GM18498 (cell line): ENCODE measurements around the gene ADAD2.
A peak's percentile ranks its signal among the peaks of the same experiment; 100 is the strongest.

ENCODE experiments used
- ATAC-seq: cut with Tn5 transposase; IDR thresholded peaks from one replicate; pipeline ENCODE4 v1.9.1; 2021; ENCODE audit warnings: mild to moderate bottlenecking, moderate library complexity; ENCODE audit not compliant: unreplicated experiment

The ADAD2 gene

GRCh38 chr16:84176192-84177053 lies 14.5 kb upstream of the ADAD2 start:
- no peak for ATAC-seq

DNA sequence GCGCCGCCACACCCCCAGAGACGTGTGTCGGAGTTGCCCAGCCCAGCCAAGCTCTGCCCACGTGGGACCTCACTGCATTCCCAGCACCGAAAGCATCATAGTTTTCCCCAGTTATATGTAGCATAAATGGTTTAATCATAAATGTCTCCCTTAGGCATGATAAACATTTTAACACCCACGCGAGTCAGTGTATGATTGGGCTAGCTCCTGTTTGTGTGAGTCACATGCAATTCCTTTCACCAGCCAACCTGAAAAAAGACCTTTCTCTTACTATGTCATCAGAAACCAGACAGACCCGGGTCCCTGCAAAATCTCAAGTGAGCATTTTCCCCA lies 13.2 kb upstream of the ADAD2 start:
- no peak for ATAC-seq

DNA sequence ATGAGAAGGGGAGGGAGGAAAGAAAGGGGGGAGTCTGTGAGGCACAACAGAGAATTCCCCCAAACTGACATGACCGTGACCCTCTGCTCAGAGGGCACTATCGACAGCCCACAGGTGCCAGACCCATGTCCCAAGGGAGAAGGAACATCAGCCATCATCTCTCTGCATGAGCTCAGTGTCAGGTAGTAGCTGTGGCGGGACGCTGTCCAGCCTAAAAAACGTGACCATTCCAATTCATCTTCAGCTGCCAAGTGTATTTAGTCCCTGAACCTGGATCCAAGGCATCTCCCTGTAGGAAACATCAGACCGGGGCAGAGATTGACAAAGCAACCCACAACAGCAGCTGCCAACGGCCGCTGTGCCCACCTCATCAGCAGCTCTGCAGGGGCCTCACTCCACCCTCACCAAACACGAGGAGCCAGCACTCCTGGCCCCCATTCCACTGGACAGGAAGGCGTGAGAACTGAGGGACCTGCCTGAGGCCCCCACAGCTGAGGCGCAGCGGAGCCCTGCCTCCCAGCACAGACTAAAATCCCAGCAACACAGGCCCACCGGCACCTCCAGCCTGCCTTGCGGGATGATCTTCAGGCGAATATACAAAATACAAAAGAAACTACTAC lies 12.7 kb upstream of the ADAD2 start:
- ATAC-seq = no peak

GRCh38 chr16:84178892-84179611 lies 11.9 kb upstream of the ADAD2 start:
- no peak for ATAC-seq

DNA sequence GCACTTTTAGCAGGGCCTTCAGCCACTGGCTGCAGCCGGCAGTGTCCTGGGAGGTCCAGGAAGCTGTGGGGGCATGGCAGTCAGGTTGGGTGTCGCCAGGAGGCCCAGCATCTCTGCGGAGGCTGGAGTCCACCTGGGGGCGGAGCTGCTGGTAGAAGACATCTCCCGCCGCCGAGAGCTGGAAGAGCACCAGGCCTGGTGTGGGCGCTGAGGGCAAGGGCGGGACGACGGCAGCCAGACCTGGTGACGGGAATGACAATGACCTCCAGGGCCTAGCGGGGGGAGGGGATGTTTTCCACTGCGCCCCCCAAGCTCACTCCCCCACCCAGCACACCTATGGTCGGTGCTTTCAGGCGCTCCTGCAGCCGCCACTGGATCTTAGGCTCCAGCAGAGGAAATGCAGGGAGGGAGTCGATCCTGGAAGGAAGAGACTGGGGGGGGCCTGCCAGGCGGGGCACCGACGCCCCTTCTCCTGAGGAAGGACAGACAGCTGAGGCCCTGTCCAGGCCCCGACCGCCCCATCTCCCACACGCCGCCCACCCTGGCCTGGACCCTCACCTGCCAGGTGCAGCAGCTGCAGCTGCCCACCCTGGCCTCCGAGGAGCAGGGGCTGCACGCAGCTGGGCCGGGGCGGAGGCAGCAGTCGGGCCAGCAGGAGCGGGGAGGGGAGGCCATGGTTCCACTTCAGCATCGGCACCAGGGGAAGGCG lies 11.2 kb upstream of the ADAD2 start:
- ATAC-seq = no peak

DNA sequence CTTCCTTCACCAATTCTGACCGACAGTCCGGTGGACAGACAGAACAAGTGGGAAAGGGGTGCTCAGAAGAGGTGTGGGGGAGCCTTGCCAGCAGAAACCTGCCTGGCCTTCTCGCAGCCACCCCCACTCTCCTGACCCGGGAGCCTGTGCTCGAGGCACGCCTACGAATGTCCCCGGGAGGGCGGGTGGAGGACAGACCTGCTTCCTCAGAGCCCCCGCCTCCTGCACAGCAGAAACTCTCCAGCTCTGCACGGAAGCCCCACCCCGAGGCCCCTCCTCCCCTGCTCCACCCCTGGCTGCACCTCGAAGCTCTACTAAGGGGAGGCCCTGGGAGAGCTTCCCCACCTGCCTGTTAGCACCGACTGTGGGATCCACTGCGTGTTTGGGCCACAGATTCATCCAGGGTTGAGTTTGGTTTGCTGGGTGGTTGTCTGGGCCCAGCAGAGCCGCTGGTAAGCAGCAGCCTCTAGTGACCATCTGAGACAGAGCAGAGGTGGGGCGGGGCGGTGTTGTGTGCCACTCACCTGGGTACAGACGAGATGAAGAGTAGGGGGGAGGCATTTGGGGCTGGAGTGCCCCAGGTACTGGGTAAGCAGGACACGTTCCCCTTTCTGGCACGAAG lies 10.3 kb upstream of the ADAD2 start:
- ATAC-seq = no peak

- no peak for ATAC-seq
Observed at GRCh38 chr16:84181144-84181915, 9.6 kb upstream of the ADAD2 start.

- ATAC-seq = no peak
Observed at GRCh38 chr16:84182104-84182503, 8.9 kb upstream of the ADAD2 start.

GRCh38 chr16:84182680-84183571 lies 8.0 kb upstream of the ADAD2 start:
- no peak for ATAC-seq

DNA sequence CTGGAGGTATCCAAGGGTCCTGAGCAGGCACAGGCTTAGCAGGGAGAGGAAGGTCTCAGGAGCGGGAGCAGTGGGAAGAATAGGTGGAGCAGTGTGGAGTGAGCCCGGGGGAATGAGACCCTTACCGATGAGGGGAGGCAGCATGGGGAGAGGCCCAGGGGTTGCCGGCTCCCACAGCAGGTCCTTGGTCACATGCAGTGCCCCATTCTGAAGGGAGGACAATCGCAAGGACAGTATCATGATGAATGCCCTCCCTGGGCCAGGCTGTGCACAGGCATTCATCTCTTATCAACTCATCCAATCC lies 7.4 kb upstream of the ADAD2 start:
- ATAC-seq = no peak

DNA sequence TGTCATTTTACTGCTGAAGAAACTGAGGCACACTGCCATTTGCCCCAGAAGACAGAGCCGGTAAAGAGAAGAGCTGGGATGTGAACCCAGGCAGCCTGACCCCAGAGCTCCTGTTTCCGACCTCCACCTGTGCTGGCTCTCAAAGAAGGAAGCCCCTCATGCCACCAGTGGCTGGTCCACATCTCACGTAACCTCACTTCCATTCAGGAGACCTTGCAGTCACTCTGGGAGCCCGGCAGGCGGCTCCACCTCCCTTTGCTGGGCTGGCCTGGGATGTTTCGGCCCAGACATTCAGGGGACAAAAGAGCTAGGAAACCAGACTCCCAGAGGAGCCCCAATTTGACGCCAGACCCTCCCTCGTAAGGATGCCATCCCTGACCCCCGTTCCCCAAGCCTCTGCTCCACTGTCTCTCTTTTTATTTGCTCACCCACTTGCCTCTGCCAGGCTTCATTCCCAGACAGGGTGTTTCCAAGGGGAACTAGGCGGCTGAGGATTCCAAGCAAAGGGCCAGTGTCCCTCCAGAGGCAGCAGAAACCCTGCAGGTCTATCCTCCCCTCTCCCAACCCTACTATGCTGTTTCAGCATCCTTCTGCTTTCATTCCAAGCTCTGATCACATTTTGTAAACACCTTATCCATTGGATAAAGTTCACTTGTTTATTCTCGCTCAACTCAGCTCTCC lies 6.9 kb upstream of the ADAD2 start:
- ATAC-seq = no peak

DNA sequence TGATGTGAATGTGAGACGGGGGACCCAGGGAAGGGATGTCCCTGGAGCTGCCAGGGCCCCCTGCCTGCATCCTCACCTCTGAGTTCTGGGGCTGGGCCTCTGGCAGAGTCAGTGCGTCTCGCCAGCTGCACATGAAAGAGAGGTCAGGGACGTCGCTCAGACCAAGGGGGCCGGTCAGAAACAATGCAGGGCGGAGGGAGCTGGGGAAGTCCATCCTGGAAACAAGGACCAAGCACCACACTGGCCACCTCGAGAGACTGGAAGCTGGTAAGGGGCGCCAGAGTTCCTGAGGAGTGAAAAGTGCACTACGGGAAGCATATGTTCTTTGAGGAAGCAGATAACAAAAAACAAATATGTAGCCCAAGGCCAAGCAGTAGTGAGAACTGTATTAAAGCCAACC lies 6.2 kb upstream of the ADAD2 start:
- ATAC-seq = no peak

- peak; percentile 96 for ATAC-seq
Observed at GRCh38 chr16:84186685-84187437, 4.1 kb upstream of the ADAD2 start, which contains the start of gene TAF1C. TAF1C (minus strand) TSS chr16:84187057; CDS start chr16:84184988, 2,069 bp downstream.

GRCh38 chr16:84191466-84191865 lies 509 bp downstream of the ADAD2 start:
- no peak for ATAC-seq

DNA sequence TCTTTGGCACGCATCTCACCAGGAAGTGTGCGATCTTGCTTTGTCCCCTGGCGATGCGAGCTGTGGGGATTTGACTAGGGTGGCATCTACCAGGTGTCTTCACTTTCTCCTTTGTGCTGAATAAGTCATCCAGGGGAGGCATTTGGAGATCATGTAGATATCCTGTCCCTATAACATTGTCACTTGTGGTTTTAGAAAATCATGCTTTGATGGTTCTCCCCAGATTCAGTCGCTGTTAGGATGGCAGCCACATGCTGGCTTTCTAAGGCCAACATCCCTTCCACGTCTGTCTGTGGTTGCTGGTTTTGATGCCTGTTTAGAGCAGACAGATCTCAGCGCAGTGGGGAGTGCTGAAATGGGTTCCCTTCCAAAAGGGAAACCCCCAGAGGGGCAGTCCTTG lies 2.5 kb downstream of the ADAD2 start:
- ATAC-seq = no peak

- peak; percentile 6 for ATAC-seq
Observed at GRCh38 chr16:84194018-84194417, 3.1 kb downstream of the ADAD2 start.

- peak; percentile 48 for ATAC-seq
Observed at GRCh38 chr16:84194470-84195200, 3.7 kb downstream of the ADAD2 start.
